SK-N-MC (cell line): ENCODE data around the gene ARL4D.
"Not testable (repeated sequence)": the region's sequence is repeated elsewhere in the genome, so short reads cannot be mapped to it uniquely, and the experiment has no call there.

Experiments used
- DNase-seq: peaks from one replicate; pipeline ENCODE4 v3.0.0-alpha.2; 2011; ENCODE audit warnings: low read depth, low spot score
- H3K27ac ChIP-seq: fragments of 200-600 bp; sonication (generic); 2 replicates; pipeline ENCODE4 v1.5.1; 2016; ENCODE audit warnings: mixed run types
- H3K36me3 ChIP-seq: fragments of 200-600 bp; sonication (generic); 2 replicates; pipeline ENCODE4 v1.6.1; 2017; ENCODE audit warnings: antibody characterized with exemption, low read length, mixed read lengths; ENCODE audit not compliant: insufficient read depth
- H3K4me3 ChIP-seq: fragments of 200-600 bp; sonication (generic); 2 replicates; pipeline ENCODE4 v1.5.1; 2016
- H3K9ac ChIP-seq: fragments of 200-600 bp; sonication (generic); 2 replicates; pipeline ENCODE4 v1.8.0; 2017; ENCODE audit warnings: mixed run types, mixed read lengths; ENCODE audit not compliant: insufficient read length
- H3K9me3 ChIP-seq: fragments of 200-600 bp; sonication (generic); 2 replicates; pipeline ENCODE4 v1.6.1; 2017; ENCODE audit warnings: low read depth, mild to moderate bottlenecking, antibody characterized with exemption, low read length, moderate library complexity, mixed read lengths
- EZH2 ChIP-seq: fragments of 200-600 bp; sonication (generic); IDR thresholded peaks from one replicate; pipeline ENCODE4 v1.6.1; 2017; ENCODE audit warnings: antibody characterized with exemption
- FOXP2 ChIP-seq: optimal IDR thresholded peaks from 2 replicates; pipeline ENCODE3; 2011; ENCODE audit warnings: mild to moderate bottlenecking, moderate library complexity; ENCODE audit not compliant: insufficient read depth; ENCODE audit errors: extremely low read length, control extremely low read depth
- POLR2AphosphoS5 ChIP-seq: IDR thresholded peaks from 2 replicates; pipeline ENCODE4 v1.6.1; 2012; ENCODE audit warnings: mild to moderate bottlenecking, low read depth, low read length, borderline replicate concordance

The ARL4D gene

DNA sequence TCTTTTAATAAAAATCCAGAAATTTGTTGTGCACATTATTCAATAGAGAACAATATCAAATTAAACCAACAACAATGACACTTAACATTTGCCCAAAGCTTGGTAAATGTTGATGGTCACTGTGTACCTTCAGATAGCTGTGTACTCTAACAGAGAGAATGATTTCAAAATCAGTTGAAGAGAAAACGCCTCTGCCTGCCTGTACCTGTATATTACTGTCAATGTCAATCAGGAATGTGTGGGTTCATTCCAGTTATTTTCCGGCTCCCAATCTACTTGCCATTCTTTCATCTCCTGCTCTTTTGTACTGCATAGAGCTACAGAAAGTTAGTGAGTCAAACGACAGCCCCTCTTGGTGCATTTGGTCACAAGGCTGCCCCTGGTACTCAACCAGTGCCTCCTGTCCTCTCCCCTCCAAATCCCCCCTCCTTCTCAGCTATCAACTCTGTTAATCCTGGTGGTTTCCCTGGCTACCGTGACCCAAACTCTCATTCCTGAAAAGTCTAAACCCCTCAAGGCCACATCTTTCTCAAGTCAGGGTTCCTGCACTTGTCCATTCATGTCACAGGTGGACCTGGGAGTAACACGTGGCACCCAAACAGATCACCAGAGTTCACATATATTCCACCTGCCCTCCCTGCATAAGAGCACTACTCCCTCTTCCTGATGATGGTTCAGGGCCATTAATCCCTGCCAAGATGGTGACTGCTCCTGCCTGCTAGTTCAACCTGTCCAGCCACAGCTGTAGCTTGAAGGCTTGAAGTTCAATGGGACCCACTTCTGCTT is 13.6 kb upstream of the ARL4D start:
- Histone ChIP-seq H3K9me3 (no peaks in the 10 kb centered on the region), H3K9ac (no peak overlapping the region), H3K4me3 (no peak overlapping the region), H3K27ac (no peak overlapping the region), H3K36me3 (no peaks in the 10 kb centered on the region)
- no peak for TF ChIP-seq EZH2
- no peak for TF ChIP-seq POLR2AphosphoS5
- TF ChIP-seq FOXP2 = no peak
- no peak for DNase-seq

DNA sequence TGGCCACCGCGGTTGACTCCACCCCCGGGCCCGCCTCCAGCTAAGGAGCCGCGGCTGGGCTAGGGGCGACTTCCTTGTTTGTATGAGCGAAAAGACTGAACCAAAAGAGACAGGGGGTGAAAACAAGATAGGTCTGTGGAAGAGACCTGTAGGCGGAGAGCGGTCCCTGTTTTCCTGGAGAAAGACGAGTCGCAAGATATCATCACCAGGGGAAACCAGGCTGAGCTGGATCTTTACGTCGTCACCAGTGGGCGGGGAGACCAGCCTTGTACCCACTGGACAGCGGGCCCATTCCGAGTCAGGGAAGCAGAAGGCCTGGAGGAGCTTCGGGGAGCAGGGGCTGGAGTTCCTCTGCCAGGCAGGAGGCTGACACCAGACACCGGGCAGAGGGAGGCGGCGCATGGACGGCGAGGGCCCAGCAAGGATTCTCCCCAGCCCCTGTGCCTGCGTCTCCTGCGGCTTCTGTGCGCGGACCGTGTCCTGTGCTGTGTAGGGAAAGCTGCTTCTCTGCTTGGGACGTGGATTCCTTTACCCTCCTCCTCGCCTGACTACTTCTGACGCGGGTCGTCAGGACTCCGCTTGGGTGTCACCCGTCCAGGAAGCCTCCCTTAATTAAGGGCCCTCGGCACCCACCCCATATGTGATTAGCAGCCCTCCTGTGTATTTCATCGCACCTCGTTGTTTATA is 10.3 kb upstream of the ARL4D start:
- no peak for DNase-seq
- H3K9me3 ChIP-seq = no peaks in the 10 kb centered on the region
- H3K36me3 ChIP-seq = no peaks in the 10 kb centered on the region
- TF ChIP-seq POLR2AphosphoS5 (peak; percentile 11; the same call in 1 of the 2 replicates), EZH2 (no peak)
- H3K9ac ChIP-seq = peak overlapping the region; percentile 75
- H3K4me3 ChIP-seq = peak overlapping the region; percentile 85
- peak overlapping the region; percentile 78 for H3K27ac ChIP-seq

GRCh38 chr17:43389046-43389947 is 9.5 kb upstream of the ARL4D start:
- Histone ChIP-seq H3K9ac (peak overlapping the region; percentile 75), H3K27ac (peak overlapping the region; percentile 60), H3K9me3 (no peaks in the 10 kb centered on the region), H3K4me3 (peak overlapping the region; percentile 85), H3K36me3 (no peaks in the 10 kb centered on the region)
- peak; percentile 60 for DNase-seq
- TF ChIP-seq EZH2 (no peak), POLR2AphosphoS5 (peak; percentile 51)

GRCh38 chr17:43392397-43392796 is 6.4 kb upstream of the ARL4D start:
- no peak for DNase-seq
- TF ChIP-seq POLR2AphosphoS5 = no peak
- no peak for TF ChIP-seq FOXP2
- no peak for TF ChIP-seq EZH2
- H3K4me3 ChIP-seq = no peak overlapping the region
- no peaks in the 10 kb centered on the region for H3K36me3 ChIP-seq
- no peak overlapping the region for H3K27ac ChIP-seq
- no peak overlapping the region for H3K9ac ChIP-seq
- no peaks in the 10 kb centered on the region for H3K9me3 ChIP-seq

GRCh38 chr17:43393944-43394482 is 4.8 kb upstream of the ARL4D start:
- Histone ChIP-seq H3K9ac (peak overlapping the region; percentile 45), H3K27ac (no peak overlapping the region), H3K4me3 (peak overlapping the region; percentile 38; the same call in 1 of the 2 replicates)

DNA sequence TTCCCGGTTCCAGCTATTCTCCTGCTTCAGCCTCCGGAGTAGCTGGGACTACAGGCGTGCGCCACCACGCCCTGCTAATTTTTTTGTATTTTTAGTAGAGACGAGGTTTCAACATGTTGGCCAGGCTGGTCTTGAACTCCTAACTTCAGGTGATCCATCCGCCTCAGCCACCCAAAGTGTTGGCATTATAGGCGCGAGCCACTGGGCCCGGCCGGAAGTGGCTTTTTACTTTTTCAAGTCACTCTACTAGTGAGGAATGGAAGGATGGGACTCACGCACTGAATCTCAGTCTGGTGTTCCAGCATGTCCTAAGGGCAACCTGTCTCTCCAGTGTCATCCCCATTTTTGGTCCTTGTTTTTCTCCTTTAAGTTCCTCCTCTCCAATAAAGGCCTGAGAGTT is 4.1 kb upstream of the ARL4D start:
- DNase-seq, H3K9ac ChIP-seq, H3K36me3 ChIP-seq, H3K4me3 ChIP-seq, H3K9me3 ChIP-seq: not testable (repeated sequence)
- H3K27ac ChIP-seq = peak overlapping the region; percentile 57; the same call in 1 of the 2 replicates

More at GRCh38 chr17:43393944-43394482, 4.8 kb upstream of the ARL4D start:
- TF ChIP-seq POLR2AphosphoS5 = no peak
- TF ChIP-seq FOXP2 = no peak
- H3K36me3 ChIP-seq = no peaks in the 10 kb centered on the region
- peak; percentile 73 for DNase-seq
- no peaks in the 10 kb centered on the region for H3K9me3 ChIP-seq

DNA sequence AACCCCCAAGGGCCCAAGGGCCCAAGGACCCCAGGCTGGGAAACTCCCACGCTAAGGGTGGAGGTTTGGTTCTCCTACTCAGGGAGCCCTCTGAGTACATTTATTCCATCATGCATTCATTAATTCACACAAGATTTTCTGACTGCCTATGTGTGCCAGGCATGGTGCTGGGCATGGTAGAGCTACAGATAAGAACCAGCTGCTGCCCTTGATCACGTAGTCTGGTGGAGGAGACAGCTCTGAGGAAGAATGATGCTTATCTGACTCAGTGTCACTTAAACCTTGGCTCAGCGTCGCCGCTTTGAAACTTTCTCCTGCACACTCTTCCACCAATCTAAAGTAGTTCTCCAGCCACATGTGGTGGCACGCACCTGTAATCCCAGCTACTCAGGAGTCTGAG is 3.6 kb upstream of the ARL4D start:
- no peak for TF ChIP-seq FOXP2
- TF ChIP-seq POLR2AphosphoS5 = no peak
- no peak for TF ChIP-seq EZH2
- H3K9me3 ChIP-seq = no peaks in the 10 kb centered on the region
- H3K27ac ChIP-seq = peak overlapping the region; percentile 57; the same call in 1 of the 2 replicates
- no peak for DNase-seq
- H3K9ac ChIP-seq = no peak overlapping the region
- H3K36me3 ChIP-seq = peaks cover 5% of the 10 kb centered on the region
- no peak overlapping the region for H3K4me3 ChIP-seq

DNA sequence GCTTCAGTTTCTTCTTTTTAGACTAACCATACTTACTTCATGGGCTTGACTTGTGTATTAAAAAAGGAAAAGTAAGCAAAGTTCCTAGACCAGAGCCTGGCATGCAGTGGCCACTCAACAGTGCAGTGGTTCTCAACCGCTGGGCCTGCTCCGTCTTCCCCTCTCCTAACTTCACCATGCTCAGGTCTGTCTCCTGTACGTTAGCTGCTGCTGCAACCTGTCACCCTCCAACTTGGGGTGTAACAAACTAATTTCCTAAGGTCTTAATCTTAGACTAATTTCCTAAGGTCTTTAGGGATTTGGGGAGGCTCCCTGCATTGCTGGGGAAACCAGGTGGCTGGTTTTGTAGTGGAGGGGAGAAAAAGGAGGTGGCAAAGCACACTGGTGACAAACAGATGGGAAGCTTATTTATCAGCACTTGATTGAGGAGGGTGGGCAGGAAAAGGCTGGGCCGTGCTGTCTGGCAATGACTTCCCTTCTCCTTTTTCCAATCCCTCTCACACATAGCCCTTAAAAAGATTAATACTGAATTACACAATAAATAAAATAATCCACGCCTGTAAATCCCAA is 2.2 kb upstream of the ARL4D start:
- DNase-seq = no peak
- H3K4me3 ChIP-seq = no peak overlapping the region
- peak overlapping the region; percentile 12; the same call in 1 of the 2 replicates for H3K27ac ChIP-seq
- H3K9me3 ChIP-seq = no peaks in the 10 kb centered on the region
- H3K9ac ChIP-seq = no peak overlapping the region
- H3K36me3 ChIP-seq = peaks cover 18% of the 10 kb centered on the region
- no peak for TF ChIP-seq FOXP2
- no peak for TF ChIP-seq EZH2
- no peak for TF ChIP-seq POLR2AphosphoS5
